GM10248 (cell line): Measurements from ENCODE around the gene C13orf42.

Source experiments
- CTCF ChIA-PET: fragments of 300-600 bp; sonication (Branson Sonifier 250); formaldehyde crosslinking; extraction: SDS; loops from one replicate; lab custom pipeline; 2021; ENCODE audit warnings: antibody characterized with exemption; lab: Yijun Ruan, JAX
- POLR2A ChIA-PET: fragments of 350-650 bp; sonication (Branson Sonifier 250); formaldehyde crosslinking; extraction: SDS; loops from one replicate; lab custom pipeline; 2020; ENCODE audit warnings: antibody characterized with exemption; lab: Yijun Ruan, JAX
- DNase-seq: peaks from one replicate; pipeline ENCODE4 v3.0.0; 2012; ENCODE audit errors: extremely low spot score
- CTCF ChIP-seq: IDR thresholded peaks from 2 replicates; pipeline ENCODE4 v1.5.1; 2012; ENCODE audit warnings: mild to moderate bottlenecking, low read depth; ENCODE audit errors: extremely low read depth, missing control alignments, control extremely low read depth

The C13orf42 gene

GRCh38 chr13:51070005-51070649, 40.9 kb downstream of the C13orf42 start:
- ChIA-PET CTCF (interaction anchor here (0.6 to 4.1 kb wide), 19 partner anchors 11 to 1442 kb away, joined by 3 to 24 read pairs (median 3); partner anchors contain the start of gene ARL11), POLR2A (no interaction called here)
- peak; percentile 71 for DNase-seq
- peak; percentile 99 for TF ChIP-seq CTCF

GRCh38 chr13:51068501-51068900, 42.6 kb downstream of the C13orf42 start:
- DNase-seq = no peak
- ChIA-PET POLR2A (no interaction called here), CTCF (interaction anchor here (0.6 to 4.1 kb wide), 16 partner anchors 10 to 1247 kb away, joined by 3 to 24 read pairs (median 4); partner anchors contain the start of gene SPRYD7)
- TF ChIP-seq CTCF = no peak

- DNase-seq = no peak
- ChIA-PET CTCF (interaction anchor here (1.0 to 1.2 kb wide), 3 partner anchors 45 to 1078 kb away, joined by 3 read pairs; no protein-coding TSS in a partner anchor), POLR2A (no interaction called here)
- TF ChIP-seq CTCF = no peak
These were observed 43.4 kb downstream of the C13orf42 start for GRCh38 chr13:51067706-51068105.

- ChIA-PET CTCF (interaction anchor here (1.0 to 2.0 kb wide), 4 partner anchors 45 to 1091 kb away, joined by 3 to 6 read pairs (median 3); no protein-coding TSS in a partner anchor), POLR2A (no interaction called here)
- DNase-seq = no peak
- TF ChIP-seq CTCF = no peak
These were observed 43.8 kb downstream of the C13orf42 start for GRCh38 chr13:51067210-51067701.

- ChIA-PET POLR2A (no interaction called here), CTCF (interaction anchor here (0.9 to 2.0 kb wide), 6 partner anchors 9 to 1090 kb away, joined by 3 to 6 read pairs (median 3); no protein-coding TSS in a partner anchor)
These were observed 44.8 kb downstream of the C13orf42 start for GRCh38 chr13:51066091-51066831.

More at GRCh38 chr13:51066091-51066831, 44.8 kb downstream of the C13orf42 start:
- TF ChIP-seq CTCF = no peak
- DNase-seq = no peak
